Measurements from ENCODE around the gene PAX5.

PAX5 gene

DNA sequence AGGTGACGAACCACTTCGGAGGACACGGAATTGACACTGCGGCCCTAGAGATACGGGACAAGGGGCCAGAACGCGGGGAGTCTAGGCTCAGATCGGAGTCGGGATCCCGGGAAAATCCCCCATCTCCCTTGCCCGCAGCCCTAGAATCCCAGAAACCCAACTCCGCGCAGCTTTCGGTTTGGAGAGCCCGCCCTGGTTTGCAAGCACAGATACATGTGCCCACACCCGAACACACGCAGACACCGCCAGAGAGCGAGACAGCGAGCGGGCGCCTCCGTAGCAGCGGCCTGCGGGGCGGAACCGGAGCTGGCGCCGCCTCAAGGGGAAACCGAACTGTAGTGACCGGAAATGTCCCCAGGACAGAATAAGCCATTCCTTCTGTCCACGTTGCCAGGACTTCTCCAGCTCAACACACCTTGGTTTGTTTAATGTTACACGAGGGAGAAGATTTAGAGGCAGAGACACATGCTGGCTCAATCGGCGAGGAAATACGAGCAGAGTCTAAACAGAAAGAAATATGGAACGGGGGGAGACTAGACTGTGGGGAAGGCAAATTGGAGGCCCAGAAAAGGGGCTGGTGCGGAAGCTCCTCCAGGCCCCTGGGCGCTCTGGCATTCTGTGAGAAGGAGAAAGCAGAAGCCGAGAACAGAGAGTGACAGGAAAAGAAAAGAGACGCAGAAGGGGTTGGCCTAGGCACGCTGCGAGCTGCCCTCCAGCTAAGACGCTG is 2.9 kb upstream of the PAX5 start:
- peak; percentile 47 for DNase-seq

- no peak for DNase-seq
Observed at GRCh38 chr9:37036371-37036775, 2.3 kb upstream of the PAX5 start.

DNA sequence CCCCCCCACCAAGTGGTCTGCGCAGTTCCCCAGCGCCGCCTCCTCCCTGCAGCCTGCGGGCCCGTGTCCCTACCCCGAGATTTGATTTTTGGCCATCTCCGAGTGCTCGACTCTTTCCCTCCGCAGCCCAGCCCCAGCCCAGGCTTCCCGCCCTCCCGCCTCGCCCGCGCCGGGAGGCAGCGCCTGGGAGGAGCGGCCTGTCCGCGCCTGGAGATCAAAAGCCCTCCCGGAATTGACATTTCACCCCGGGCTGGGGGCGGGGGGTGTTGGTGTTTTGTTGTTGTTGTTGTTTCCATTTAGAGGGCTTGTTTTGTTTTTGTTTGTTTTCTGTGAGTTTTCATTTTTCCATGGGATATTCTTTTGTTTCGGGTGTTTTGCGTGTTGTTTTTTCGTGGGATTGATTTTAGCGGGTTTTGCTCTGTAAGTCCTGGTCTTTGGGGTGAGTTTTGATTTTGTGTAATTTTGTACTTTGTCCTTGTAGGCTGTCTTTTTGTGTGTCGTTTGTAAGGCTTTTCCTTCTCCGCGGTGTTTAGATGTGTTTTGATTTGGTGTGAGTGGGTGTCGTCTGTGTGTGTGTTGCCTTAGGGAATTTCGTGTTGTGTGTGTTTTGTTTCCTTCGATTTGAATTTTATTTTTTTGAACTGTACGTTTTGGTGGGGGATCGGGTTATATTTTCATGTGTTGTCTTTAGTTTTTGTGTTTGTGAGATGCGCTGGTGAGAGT is 1.7 kb upstream of the PAX5 start:
- DNase-seq, result no peak

DNA sequence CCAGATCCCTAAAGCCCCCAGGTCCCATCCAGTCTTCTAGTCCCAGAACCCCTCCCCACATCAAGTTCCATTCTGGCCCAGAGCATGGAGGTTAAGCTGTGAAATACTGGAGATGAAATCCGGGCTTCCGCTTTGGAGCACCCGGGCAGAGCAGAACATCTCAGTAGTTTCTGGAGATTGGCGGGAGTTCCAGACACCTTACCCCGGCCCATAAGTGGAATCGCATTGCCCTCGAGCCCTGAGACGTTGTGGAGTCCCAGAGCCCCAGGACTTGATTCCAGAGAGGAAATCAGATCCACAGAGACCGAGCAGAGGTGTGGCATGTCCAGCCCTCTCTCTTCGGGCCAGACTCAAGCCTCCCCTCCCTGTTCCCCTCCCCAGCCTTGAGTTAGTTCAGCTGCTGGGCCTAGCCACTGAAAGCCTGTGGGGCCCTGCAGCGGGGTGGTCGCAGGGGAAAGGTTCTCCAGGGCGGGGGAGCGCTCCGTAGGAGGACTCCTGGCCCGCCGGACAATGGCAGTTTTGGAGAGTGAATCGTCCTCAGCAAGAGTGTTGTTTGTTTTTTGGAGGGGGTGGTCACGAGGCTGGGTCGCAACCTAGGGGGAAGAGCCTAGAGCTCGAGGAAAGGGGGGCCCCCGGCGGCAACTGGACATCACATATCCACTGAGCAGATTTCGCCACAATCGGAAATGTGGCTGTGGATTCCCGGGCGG is 1.0 kb upstream of the PAX5 start:
- no peak for DNase-seq

- peak; percentile 55 for DNase-seq
Observed at GRCh38 chr9:37034305-37034937, 353 bp upstream of the PAX5 start.

- DNase-seq, result no peak
Observed at GRCh38 chr9:37033141-37033540, 927 bp downstream of the PAX5 start.

DNA sequence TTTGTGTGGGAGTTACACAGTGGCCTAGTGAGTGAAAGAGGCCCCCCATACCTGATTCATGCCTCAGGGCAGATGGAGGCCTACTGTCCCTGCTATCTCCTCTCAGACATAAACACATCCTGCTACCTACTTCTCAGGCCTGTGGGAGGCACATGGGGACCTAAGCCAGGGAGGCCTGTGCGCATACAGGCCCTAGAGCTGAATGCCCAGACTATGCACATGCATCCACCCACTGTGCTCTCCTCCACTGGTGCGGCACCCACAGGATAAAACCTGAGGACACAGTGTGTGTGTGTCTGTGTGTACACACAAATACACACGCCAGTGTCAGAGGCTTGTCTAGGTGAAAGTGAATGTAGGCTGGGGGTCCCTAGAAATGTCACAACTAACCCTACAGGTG is 1.4 kb downstream of the PAX5 start:
- no peak for DNase-seq

GRCh38 chr9:37031902-37032301 is 2.2 kb downstream of the PAX5 start:
- no peak for DNase-seq

- no peak for DNase-seq
Observed at GRCh38 chr9:37031081-37031480, 3.0 kb downstream of the PAX5 start.

- no peak for DNase-seq
Observed at GRCh38 chr9:37030611-37030939, 3.5 kb downstream of the PAX5 start.

- no peak for DNase-seq
Observed at GRCh38 chr9:37029776-37030610, 4.1 kb downstream of the PAX5 start.

DNA sequence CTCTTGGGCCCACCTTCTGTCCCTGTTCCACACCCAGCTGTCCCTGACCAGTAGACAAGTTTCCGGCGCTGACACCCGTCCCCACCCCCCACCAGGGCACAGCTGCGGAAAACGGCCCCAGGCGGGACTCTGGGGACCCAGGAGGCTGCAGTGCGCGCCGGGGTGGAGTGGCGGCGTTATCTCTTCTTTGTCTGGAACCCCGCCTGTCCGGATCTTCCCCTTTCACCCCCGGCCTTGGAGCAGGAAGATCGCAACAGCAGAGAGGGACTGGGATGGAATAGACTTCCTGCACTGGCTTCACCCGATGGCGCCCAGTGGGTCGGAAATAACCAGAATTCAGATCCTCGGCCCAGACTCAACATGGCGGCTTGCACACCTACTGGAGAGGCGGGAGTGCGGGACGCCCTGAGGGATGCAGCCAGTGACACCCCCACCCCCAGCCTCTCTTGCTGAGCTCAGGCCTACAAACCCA is 4.7 kb downstream of the PAX5 start:
- DNase-seq, result no peak

DNA sequence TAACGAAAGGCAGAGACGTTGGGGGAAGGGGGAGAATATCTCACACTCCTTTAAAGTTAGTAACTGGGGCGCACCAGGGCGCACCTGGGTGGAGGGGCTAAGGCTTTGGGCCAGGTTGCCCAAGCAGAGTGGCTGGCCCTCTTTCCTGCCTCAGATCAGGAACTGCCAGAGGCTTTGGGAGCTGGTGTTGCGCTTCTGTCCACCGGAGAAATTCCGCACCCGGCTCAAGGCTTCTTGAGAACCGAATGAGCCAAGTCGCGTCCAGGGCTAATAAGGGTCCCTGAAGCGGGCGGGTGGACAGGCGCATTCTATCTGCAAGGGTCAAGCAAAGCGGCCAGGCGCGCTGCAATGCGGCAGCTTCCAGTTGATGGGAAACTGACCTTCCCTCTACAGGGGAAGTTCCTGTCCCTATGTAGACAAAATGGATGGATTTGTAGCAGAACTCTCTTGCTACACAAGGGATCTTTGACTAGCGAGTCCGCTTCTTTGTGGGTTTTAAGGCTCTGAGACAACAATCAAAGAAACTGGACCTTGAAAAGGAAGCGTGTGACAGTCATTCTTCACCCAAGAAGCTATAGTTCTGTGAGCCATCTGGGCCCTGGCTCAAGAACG is 5.5 kb downstream of the PAX5 start:
- no peak for DNase-seq

DNA sequence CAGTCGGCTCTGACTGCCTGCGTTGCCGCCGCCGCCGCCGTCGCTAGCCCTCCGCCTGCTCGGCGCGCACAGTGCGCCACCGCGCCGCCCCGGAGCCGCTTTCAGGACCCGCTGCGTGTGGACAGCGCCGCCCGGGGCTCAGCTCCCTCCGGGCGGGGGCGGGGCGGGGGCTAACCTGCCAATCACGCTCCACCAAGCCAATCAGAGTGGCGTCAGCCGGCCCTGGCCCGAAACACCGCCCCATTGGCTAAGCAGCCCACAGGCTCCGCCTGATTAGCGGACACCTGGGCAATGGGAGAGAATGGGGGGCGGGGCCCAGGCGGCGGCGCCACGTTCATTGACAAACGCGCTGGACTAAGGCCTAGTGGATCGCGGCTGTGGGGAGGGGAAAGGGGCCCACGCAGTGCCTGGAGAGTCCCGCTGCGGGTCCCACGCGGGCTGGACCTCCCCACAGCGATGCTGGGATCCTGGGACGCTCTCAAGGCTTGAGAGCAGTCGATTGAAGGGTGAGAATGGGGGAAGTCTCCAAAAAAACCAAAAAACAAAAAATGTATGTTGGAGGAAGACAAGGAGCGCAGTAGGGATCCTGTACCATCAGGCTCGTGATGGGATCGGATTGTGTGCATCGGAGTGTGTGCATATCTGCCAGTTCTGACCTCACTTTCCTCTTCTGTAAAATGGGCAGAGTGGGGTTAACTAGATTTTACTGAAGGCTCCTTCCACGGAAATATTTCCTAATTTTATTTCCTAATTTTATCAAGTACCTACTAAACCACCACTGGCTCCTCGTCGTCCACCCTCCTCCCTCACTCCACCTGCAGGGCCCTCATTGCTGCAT is 6.3 kb downstream of the PAX5 start:
- DNase-seq, result peak; percentile 97

GRCh38 chr9:37026931-37027581 is 7.0 kb downstream of the PAX5 start:
- no peak for DNase-seq

- no peak for DNase-seq
Observed at GRCh38 chr9:37026113-37026930, 7.7 kb downstream of the PAX5 start.

DNA sequence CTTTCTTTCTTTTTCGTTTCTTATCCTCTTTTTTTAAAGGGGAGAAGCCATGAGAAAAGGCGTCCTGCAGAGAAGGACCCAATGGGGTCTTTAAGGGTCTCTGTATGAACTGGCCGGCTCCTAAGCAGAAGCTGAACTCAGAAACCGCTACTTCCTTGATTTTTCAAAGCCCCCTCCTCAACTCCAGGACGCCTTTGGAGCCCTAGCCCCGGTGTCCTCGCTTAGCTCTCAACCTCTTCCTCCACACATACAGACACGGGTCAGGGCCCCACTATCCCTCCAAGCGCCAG is 8.3 kb downstream of the PAX5 start:
- DNase-seq, result no peak

- DNase-seq, result no peak
Observed at GRCh38 chr9:37025071-37025822, 8.8 kb downstream of the PAX5 start.

- no peak for DNase-seq
Observed at GRCh38 chr9:37017546-37017945, 16.5 kb downstream of the PAX5 start.

Data from NCI-H2107 (cell line).